WTC11 (cell line): ENCODE data around the gene UPF1. TPM values are rescaled to one million over a fixed set of nuclear protein-coding genes. Genes with fewer than 3 reads are reported as not detected.

ENCODE experiments used
- ATAC-seq: fragments of 200-7000 bp; cut with Tn5 transposase; 2 replicates; pipeline ENCODE4 v1.10.0; 2021; ENCODE audit warnings: mild to moderate bottlenecking, moderate library complexity
- CTCF ChIA-PET: fragments of 300-600 bp; sonication (Branson Sonifier 250); formaldehyde crosslinking; loops from one replicate; lab custom pipeline; 2021; ENCODE audit warnings: antibody characterized with exemption; lab: Charles Lee
- POLR2A ChIA-PET: fragments of 350-600 bp; sonication (Branson Sonifier 250); formaldehyde crosslinking; loops from one replicate; lab custom pipeline; 2021; ENCODE audit warnings: antibody characterized with exemption; lab: Charles Lee
- DNase-seq: peaks from one replicate; pipeline ENCODE4 v3.0.0; 2021; ENCODE audit warnings: low spot score
- H3K27ac Mint-ChIP-seq: 2 replicates; pipeline ENCODE4 v1.8.0; 2021; ENCODE audit warnings: mixed read lengths
- H3K27me3 Mint-ChIP-seq: 2 replicates; pipeline ENCODE4 v1.8.0; 2021; ENCODE audit warnings: low read depth, mild to moderate bottlenecking, moderate library complexity, mixed read lengths
- H3K36me3 Mint-ChIP-seq: 2 replicates; pipeline ENCODE4 v1.8.0; 2021; ENCODE audit warnings: mixed read lengths
- H3K4me1 Mint-ChIP-seq: 2 replicates; pipeline ENCODE4 v1.8.0; 2022; ENCODE audit warnings: mixed read lengths
- H3K4me3 Mint-ChIP-seq: 2 replicates; pipeline ENCODE4 v1.8.0; 2021; ENCODE audit warnings: mild to moderate bottlenecking, moderate library complexity, mixed read lengths
- H3K9me3 Mint-ChIP-seq: 2 replicates; pipeline ENCODE4 v1.8.0; 2021; ENCODE audit warnings: mixed read lengths
- CBFB ChIP-seq: sonication (generic); formaldehyde crosslinking; IDR thresholded peaks from 2 replicates; pipeline ENCODE4 v1.8.1; 2022; ENCODE audit warnings: mild to moderate bottlenecking, low read depth, missing genetic modification reagents
- FOXJ3 ChIP-seq: sonication (generic); formaldehyde crosslinking; IDR thresholded peaks from 2 replicates; pipeline ENCODE4 v1.9.0; 2021; ENCODE audit warnings: missing genetic modification reagents, mild to moderate bottlenecking, borderline replicate concordance
- FOXP1 ChIP-seq: sonication (generic); formaldehyde crosslinking; IDR thresholded peaks from 2 replicates; pipeline ENCODE4 v1.8.0; 2022; ENCODE audit warnings: missing genetic modification reagents, mild to moderate bottlenecking, moderate library complexity, borderline replicate concordance
- IRF2 ChIP-seq: sonication (generic); formaldehyde crosslinking; IDR thresholded peaks from 2 replicates; pipeline ENCODE4 v1.8.0; 2022; ENCODE audit warnings: low read depth, missing genetic modification reagents, borderline replicate concordance
- KAT7 ChIP-seq: sonication (generic); formaldehyde crosslinking; IDR thresholded peaks from 2 replicates; pipeline ENCODE4 v1.8.1; 2023; ENCODE audit warnings: missing genetic modification reagents, mild to moderate bottlenecking, borderline replicate concordance
- NFYB ChIP-seq: sonication (generic); formaldehyde crosslinking; conservative IDR thresholded peaks from 2 replicates; pipeline ENCODE4 v1.8.0; 2022; ENCODE audit warnings: low read depth, missing genetic modification reagents
- NR3C1 ChIP-seq: sonication (generic); formaldehyde crosslinking; conservative IDR thresholded peaks from 2 replicates; pipeline ENCODE4 v1.8.1; 2023; ENCODE audit warnings: low read depth, mild to moderate bottlenecking, missing genetic modification reagents
- TCF7 ChIP-seq: sonication (generic); formaldehyde crosslinking; IDR thresholded peaks from 2 replicates; pipeline ENCODE4 v1.8.0; 2022; ENCODE audit warnings: mild to moderate bottlenecking, low read depth, missing genetic modification reagents, moderate library complexity
- ZNF121 ChIP-seq: sonication (generic); formaldehyde crosslinking; IDR thresholded peaks from 2 replicates; pipeline ENCODE4 v1.8.0; 2023; ENCODE audit warnings: missing genetic modification reagents
- ZNF138 ChIP-seq: sonication (generic); formaldehyde crosslinking; conservative IDR thresholded peaks from 2 replicates; pipeline ENCODE4 v1.8.1; 2022; ENCODE audit warnings: mild to moderate bottlenecking, moderate library complexity, missing genetic modification reagents
- total RNA-seq: library from RNA; stranded (reverse); gene quantifications from 3 replicates; pipeline ENCODE4 v1.2.3, GENCODE V29; 2021
- TF ChIP-seq, protein P1 (sequence below): fragments of 250-450 bp; sonication (Bioruptor Pico); conservative IDR thresholded peaks from 2 replicates; pipeline ENCODE4 v1.9.0; 2021; ENCODE audit warnings: mild to moderate bottlenecking
- TF ChIP-seq, protein P2 (sequence below): sonication (generic); formaldehyde crosslinking; IDR thresholded peaks from 2 replicates; pipeline ENCODE4 v1.8.0; 2023; ENCODE audit warnings: mild to moderate bottlenecking, missing genetic modification reagents
- TF ChIP-seq, protein P3 (sequence below): sonication (generic); formaldehyde crosslinking; IDR thresholded peaks from 2 replicates; pipeline ENCODE4 v1.8.1; 2023; ENCODE audit warnings: mild to moderate bottlenecking, moderate library complexity, missing genetic modification reagents
- TF ChIP-seq, protein P4 (sequence below): sonication (generic); formaldehyde crosslinking; IDR thresholded peaks from 2 replicates; pipeline ENCODE4 v1.8.1; 2023; ENCODE audit warnings: mild to moderate bottlenecking, missing genetic modification reagents, borderline replicate concordance
- TF ChIP-seq, protein P5 (sequence below): sonication (generic); formaldehyde crosslinking; IDR thresholded peaks from 2 replicates; pipeline ENCODE4 v1.8.1; 2023; ENCODE audit warnings: mild to moderate bottlenecking, missing genetic modification reagents, moderate library complexity
- TF ChIP-seq, protein P6 (sequence below): fragments of 250-450 bp; sonication (Bioruptor Pico); IDR thresholded peaks from 2 replicates; pipeline ENCODE4 v1.9.0; 2021; ENCODE audit warnings: mild to moderate bottlenecking

Gene UPF1
- total RNA-seq, 1 experiment from 2014 or later: 82.5 TPM

DNA sequence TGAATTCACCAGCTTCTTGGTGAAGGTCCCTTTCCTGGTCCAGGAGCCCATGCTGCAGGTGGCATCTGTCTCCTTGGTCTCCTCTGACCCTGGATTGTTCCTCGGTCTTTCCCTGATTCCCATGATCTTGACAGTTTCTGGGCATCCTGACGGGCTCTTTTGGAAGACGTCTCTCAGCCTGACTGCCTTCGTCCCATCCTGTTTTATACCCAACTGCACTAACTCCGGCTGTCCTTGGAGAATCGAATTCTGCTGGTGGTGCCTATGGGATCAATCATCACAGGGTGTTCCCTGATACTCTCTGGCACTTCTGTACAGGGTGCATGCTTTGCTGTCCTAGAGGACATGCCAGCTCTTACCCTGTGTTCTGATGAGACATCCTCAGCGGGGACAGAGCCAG is 45.1 kb downstream of the UPF1 start (continued):
- no peak for TF ChIP-seq TCF7 (CRISPR knock-in tag)
- no peak for TF ChIP-seq ZNF138
- TF ChIP-seq, protein P1, sequence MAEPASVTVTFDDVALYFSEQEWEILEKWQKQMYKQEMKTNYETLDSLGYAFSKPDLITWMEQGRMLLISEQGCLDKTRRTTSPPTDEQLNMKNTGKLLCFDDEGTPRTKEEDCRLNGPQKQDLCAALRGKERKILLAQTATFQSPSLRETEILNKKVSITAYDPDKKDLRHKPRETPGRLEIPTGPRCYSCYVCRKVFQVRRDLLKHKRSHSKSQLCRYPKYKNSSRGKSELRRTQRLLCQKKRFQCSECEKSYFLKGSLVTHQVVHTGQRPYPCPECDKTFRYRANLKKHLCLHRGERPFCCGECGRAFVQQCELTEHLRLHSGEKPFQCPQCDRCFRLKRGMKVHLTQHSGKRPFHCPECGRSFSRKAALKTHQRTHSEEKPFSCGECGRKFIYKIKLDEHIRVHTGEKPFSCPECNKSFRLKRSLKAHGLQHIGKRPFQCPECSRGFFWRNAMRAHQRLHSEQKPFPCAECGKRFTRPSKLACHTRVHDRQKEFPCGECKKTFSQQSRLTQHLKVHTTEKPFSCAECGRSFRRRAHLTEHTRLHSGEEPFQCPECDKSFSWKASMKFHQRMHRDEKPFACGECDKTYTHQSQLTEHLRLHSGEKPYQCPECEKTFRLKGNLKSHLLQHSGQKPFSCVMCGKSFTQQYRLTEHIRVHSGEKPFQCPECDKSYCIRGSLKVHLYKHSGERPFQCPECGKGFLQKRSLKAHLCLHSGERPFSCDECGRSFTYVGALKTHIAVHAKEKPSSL (CRISPR knock-in tag): no peak
- TF ChIP-seq, protein P2, sequence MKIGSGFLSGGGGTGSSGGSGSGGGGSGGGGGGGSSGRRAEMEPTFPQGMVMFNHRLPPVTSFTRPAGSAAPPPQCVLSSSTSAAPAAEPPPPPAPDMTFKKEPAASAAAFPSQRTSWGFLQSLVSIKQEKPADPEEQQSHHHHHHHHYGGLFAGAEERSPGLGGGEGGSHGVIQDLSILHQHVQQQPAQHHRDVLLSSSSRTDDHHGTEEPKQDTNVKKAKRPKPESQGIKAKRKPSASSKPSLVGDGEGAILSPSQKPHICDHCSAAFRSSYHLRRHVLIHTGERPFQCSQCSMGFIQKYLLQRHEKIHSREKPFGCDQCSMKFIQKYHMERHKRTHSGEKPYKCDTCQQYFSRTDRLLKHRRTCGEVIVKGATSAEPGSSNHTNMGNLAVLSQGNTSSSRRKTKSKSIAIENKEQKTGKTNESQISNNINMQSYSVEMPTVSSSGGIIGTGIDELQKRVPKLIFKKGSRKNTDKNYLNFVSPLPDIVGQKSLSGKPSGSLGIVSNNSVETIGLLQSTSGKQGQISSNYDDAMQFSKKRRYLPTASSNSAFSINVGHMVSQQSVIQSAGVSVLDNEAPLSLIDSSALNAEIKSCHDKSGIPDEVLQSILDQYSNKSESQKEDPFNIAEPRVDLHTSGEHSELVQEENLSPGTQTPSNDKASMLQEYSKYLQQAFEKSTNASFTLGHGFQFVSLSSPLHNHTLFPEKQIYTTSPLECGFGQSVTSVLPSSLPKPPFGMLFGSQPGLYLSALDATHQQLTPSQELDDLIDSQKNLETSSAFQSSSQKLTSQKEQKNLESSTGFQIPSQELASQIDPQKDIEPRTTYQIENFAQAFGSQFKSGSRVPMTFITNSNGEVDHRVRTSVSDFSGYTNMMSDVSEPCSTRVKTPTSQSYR: no peak
- no peak for TF ChIP-seq FOXP1 (CRISPR knock-in tag)
- no peak for TF ChIP-seq IRF2 (CRISPR knock-in tag)
- TF ChIP-seq, protein P3, sequence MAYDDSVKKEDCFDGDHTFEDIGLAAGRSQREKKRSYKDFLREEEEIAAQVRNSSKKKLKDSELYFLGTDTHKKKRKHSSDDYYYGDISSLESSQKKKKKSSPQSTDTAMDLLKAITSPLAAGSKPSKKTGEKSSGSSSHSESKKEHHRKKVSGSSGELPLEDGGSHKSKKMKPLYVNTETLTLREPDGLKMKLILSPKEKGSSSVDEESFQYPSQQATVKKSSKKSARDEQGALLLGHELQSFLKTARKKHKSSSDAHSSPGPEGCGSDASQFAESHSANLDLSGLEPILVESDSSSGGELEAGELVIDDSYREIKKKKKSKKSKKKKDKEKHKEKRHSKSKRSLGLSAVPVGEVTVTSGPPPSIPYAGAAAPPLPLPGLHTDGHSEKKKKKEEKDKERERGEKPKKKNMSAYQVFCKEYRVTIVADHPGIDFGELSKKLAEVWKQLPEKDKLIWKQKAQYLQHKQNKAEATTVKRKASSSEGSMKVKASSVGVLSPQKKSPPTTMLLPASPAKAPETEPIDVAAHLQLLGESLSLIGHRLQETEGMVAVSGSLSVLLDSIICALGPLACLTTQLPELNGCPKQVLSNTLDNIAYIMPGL: no peak
- TF ChIP-seq CBFB (CRISPR knock-in tag): no peak
- no peak for TF ChIP-seq KAT7 (CRISPR knock-in tag)

DNA sequence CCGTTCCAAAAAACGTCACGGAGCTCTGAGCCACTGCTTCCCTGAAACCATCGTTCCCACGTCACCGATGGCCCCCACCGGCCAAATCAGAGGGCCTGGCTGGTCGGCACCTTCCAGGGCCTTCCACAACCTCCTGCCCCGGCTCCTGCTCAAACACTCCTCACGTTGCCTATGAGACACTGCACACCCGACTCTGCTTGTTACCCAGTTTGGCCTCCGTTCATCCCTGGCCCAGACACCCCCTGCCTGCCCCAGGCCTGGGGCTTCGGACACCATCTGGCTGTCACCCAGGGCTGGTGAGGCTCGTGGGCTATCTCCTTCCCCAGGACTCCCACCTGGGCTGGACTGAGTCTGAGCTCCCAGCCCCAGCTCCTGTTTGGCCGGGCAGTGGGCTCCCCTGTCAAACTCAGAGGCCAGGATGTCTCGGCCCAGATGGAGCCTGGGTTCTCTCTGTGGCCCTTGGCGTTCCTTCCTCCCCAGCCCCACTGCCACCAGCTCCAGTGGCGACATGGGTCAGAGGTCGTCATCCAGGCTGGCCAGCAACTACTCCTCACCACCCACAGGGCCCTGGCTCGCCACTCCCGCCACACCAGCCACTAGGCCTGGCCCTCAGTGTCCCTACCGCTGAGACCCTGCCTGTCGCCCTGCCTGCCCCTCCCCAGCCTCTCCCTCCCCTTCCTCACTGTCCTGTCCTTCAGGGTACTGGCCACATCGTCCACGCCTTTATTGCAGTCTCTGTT is 46.5 kb downstream of the UPF1 start:
- H3K4me1 Mint-ChIP-seq: no peaks in the 10 kb centered on the region
- H3K4me3 Mint-ChIP-seq: no peak overlapping the region
- ATAC-seq: no peak
- CTCF ChIA-PET: interaction anchor here (0.6 to 4.0 kb wide), 3 partner anchors 11 to 307 kb away, joined by 3 to 14 read pairs (median 5); no protein-coding TSS in a partner anchor
- H3K27me3 Mint-ChIP-seq: peaks cover 4% of the 10 kb centered on the region
- peaks cover 36% of the 10 kb centered on the region for H3K36me3 Mint-ChIP-seq
- DNase-seq: no peak
- H3K9me3 Mint-ChIP-seq: peaks cover 5% of the 10 kb centered on the region
- POLR2A ChIA-PET: no interaction called here
- no peak overlapping the region for H3K27ac Mint-ChIP-seq
- TF ChIP-seq, protein P4, sequence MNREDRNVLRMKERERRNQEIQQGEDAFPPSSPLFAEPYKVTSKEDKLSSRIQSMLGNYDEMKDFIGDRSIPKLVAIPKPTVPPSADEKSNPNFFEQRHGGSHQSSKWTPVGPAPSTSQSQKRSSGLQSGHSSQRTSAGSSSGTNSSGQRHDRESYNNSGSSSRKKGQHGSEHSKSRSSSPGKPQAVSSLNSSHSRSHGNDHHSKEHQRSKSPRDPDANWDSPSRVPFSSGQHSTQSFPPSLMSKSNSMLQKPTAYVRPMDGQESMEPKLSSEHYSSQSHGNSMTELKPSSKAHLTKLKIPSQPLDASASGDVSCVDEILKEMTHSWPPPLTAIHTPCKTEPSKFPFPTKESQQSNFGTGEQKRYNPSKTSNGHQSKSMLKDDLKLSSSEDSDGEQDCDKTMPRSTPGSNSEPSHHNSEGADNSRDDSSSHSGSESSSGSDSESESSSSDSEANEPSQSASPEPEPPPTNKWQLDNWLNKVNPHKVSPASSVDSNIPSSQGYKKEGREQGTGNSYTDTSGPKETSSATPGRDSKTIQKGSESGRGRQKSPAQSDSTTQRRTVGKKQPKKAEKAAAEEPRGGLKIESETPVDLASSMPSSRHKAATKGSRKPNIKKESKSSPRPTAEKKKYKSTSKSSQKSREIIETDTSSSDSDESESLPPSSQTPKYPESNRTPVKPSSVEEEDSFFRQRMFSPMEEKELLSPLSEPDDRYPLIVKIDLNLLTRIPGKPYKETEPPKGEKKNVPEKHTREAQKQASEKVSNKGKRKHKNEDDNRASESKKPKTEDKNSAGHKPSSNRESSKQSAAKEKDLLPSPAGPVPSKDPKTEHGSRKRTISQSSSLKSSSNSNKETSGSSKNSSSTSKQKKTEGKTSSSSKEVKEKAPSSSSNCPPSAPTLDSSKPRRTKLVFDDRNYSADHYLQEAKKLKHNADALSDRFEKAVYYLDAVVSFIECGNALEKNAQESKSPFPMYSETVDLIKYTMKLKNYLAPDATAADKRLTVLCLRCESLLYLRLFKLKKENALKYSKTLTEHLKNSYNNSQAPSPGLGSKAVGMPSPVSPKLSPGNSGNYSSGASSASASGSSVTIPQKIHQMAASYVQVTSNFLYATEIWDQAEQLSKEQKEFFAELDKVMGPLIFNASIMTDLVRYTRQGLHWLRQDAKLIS (CRISPR knock-in tag): no peak
- no peak for TF ChIP-seq ZNF121 (CRISPR knock-in tag)
- no peak for TF ChIP-seq NR3C1 (CRISPR knock-in tag)
- TF ChIP-seq, protein P5, sequence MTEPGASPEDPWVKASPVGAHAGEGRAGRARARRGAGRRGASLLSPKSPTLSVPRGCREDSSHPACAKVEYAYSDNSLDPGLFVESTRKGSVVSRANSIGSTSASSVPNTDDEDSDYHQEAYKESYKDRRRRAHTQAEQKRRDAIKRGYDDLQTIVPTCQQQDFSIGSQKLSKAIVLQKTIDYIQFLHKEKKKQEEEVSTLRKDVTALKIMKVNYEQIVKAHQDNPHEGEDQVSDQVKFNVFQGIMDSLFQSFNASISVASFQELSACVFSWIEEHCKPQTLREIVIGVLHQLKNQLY: no peak
- TF ChIP-seq, protein P2: no peak
- TF ChIP-seq, protein P1 (CRISPR knock-in tag): no peak
- no peak for TF ChIP-seq NFYB
- no peak for TF ChIP-seq FOXJ3
- TF ChIP-seq, protein P6, sequence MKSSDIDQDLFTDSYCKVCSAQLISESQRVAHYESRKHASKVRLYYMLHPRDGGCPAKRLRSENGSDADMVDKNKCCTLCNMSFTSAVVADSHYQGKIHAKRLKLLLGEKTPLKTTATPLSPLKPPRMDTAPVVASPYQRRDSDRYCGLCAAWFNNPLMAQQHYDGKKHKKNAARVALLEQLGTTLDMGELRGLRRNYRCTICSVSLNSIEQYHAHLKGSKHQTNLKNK (CRISPR knock-in tag): no peak
